ENCODE results near the gene TXNDC11. TPM values are rescaled to one million over a fixed set of nuclear protein-coding genes. Genes with fewer than 3 reads are reported as not detected.
"Not testable (repeated sequence)": the region's sequence is repeated elsewhere in the genome, so short reads cannot be mapped to it uniquely, and the experiment has no call there.

TXNDC11 gene, protein sequence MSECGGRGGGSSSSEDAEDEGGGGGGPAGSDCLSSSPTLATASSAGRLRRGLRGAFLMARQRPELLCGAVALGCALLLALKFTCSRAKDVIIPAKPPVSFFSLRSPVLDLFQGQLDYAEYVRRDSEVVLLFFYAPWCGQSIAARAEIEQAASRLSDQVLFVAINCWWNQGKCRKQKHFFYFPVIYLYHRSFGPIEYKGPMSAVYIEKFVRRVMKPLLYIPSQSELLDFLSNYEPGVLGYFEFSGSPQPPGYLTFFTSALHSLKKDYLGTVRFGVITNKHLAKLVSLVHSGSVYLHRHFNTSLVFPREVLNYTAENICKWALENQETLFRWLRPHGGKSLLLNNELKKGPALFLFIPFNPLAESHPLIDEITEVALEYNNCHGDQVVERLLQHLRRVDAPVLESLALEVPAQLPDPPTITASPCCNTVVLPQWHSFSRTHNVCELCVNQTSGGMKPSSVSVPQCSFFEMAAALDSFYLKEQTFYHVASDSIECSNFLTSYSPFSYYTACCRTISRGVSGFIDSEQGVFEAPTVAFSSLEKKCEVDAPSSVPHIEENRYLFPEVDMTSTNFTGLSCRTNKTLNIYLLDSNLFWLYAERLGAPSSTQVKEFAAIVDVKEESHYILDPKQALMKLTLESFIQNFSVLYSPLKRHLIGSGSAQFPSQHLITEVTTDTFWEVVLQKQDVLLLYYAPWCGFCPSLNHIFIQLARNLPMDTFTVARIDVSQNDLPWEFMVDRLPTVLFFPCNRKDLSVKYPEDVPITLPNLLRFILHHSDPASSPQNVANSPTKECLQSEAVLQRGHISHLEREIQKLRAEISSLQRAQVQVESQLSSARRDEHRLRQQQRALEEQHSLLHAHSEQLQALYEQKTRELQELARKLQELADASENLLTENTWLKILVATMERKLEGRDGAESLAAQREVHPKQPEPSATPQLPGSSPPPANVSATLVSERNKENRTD
- polyA plus RNA-seq (2013, experiment 1 of 2) = 22.1 TPM
- 17.1 TPM for polyA plus RNA-seq (2013, experiment 2 of 2)

- Histone ChIP-seq H3K4me3 (ENCODE audit: extremely low read depth, insufficient read depth, low read length, poor library complexity, severe bottlenecking) (peak within 1 kb of the TSS; percentile 76), H3K9me3 (ENCODE audit: control insufficient read depth, low read length) (no peaks in the 10 kb centered on the region), H3K4me1 (ENCODE audit: control insufficient read depth, insufficient read depth, low read length, poor library complexity, severe bottlenecking) (no peaks in the 10 kb centered on the region), H3K36me3 (ENCODE audit: control insufficient read depth, insufficient read depth, low read length) (peaks cover 18% of the 10 kb centered on the region), H3K27ac (ENCODE audit: low read depth, low read length, severe bottlenecking) (peak within 1 kb of the TSS; percentile 92)
- 0% methylated on average over 60 to 68 of the region's 96 CpGs for WGBS, 2 experiments (ENCODE audit: insufficient coverage in 2 of 2)
Observed at GRCh38 chr16:11742536-11743307, at the start of gene TXNDC11. Gene TXNDC11 (minus strand): TSS chr16:11742857. CDS start chr16:11742730, 127 bp downstream.

GRCh38 chr16:11791144-11791828 lies 48.6 kb upstream of the TXNDC11 start:
- 93 to 95% methylated on average over 5 of the region's 8 CpGs for WGBS, 2 experiments (ENCODE audit: insufficient coverage in 2 of 2)
- peaks cover 26% of the 10 kb centered on the region for H3K4me1 ChIP-seq (ENCODE audit: control insufficient read depth, insufficient read depth, low read length, poor library complexity, severe bottlenecking)
- no peak overlapping the region for H3K4me3 ChIP-seq (ENCODE audit: extremely low read depth, insufficient read depth, low read length, poor library complexity, severe bottlenecking)
- no peak overlapping the region for H3K27ac ChIP-seq (ENCODE audit: low read depth, low read length, severe bottlenecking)
- H3K36me3 ChIP-seq (ENCODE audit: control insufficient read depth, insufficient read depth, low read length) = peaks cover 48% of the 10 kb centered on the region
- H3K9me3 ChIP-seq (ENCODE audit: control insufficient read depth, low read length) = no peaks in the 10 kb centered on the region

DNA sequence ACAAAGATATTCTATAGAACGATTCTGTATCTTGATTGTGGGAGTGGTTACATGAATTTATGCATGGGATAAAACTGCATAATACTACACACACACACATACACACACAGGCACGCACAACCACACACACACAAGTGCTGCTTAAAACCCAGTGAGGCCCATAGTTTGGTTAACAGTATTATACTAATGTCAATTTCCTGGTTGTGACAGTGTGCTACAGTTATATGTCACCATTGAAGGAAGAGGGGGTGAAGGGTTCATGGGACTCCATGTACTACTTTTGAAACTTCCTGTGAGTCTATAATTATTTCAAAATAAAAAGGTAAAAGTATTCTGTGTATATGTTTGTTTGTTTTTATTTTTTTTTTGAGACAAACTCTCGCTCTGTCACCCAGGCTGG lies 46.3 kb upstream of the TXNDC11 start:
- Histone ChIP-seq H3K4me3 (ENCODE audit: extremely low read depth, insufficient read depth, low read length, poor library complexity, severe bottlenecking) (no peak overlapping the region), H3K9me3 (ENCODE audit: control insufficient read depth, low read length) (no peaks in the 10 kb centered on the region), H3K36me3 (ENCODE audit: control insufficient read depth, insufficient read depth, low read length) (peaks cover 36% of the 10 kb centered on the region), H3K27ac (ENCODE audit: low read depth, low read length, severe bottlenecking) (no peak overlapping the region), H3K4me1 (ENCODE audit: control insufficient read depth, insufficient read depth, low read length, poor library complexity, severe bottlenecking) (peaks cover 19% of the 10 kb centered on the region)
- WGBS, 2 experiments (ENCODE audit: insufficient coverage in 2 of 2) = 100% methylated on average over 1 of the region's 3 CpGs

- H3K4me1 ChIP-seq (ENCODE audit: control insufficient read depth, insufficient read depth, low read length, poor library complexity, severe bottlenecking) = peaks cover 29% of the 10 kb centered on the region
- WGBS, 2 experiments (ENCODE audit: insufficient coverage in 2 of 2) = 95 to 98% methylated on average over 9 to 11 of the region's 13 CpGs
Observed at GRCh38 chr16:11784980-11785599, 42.4 kb upstream of the TXNDC11 start.

GRCh38 chr16:11784381-11784780 lies 41.7 kb upstream of the TXNDC11 start:
- not testable (repeated sequence) for H3K9me3 ChIP-seq (ENCODE audit: control insufficient read depth, low read length); H3K4me3 ChIP-seq (ENCODE audit: extremely low read depth, insufficient read depth, low read length, poor library complexity, severe bottlenecking); H3K27ac ChIP-seq (ENCODE audit: low read depth, low read length, severe bottlenecking)
- 85% methylated on average over 4 of the region's 6 CpGs; no CpG with 5 or more reads in 1 of the 2 experiments for WGBS, 2 experiments (ENCODE audit: insufficient coverage in 2 of 2)
- Histone ChIP-seq H3K4me1 (ENCODE audit: control insufficient read depth, insufficient read depth, low read length, poor library complexity, severe bottlenecking) (peaks cover 29% of the 10 kb centered on the region), H3K36me3 (ENCODE audit: control insufficient read depth, insufficient read depth, low read length) (peaks cover 40% of the 10 kb centered on the region)

More at GRCh38 chr16:11784980-11785599, 42.4 kb upstream of the TXNDC11 start:
- not testable (repeated sequence) for H3K4me3 ChIP-seq (ENCODE audit: extremely low read depth, insufficient read depth, low read length, poor library complexity, severe bottlenecking); H3K9me3 ChIP-seq (ENCODE audit: control insufficient read depth, low read length); H3K27ac ChIP-seq (ENCODE audit: low read depth, low read length, severe bottlenecking)
- peaks cover 38% of the 10 kb centered on the region for H3K36me3 ChIP-seq (ENCODE audit: control insufficient read depth, insufficient read depth, low read length)

- no peak overlapping the region for H3K27ac ChIP-seq (ENCODE audit: low read depth, low read length, severe bottlenecking)
- H3K4me3 ChIP-seq (ENCODE audit: extremely low read depth, insufficient read depth, low read length, poor library complexity, severe bottlenecking) = no peak overlapping the region
- peaks cover 43% of the 10 kb centered on the region for H3K36me3 ChIP-seq (ENCODE audit: control insufficient read depth, insufficient read depth, low read length)
- H3K9me3 ChIP-seq (ENCODE audit: control insufficient read depth, low read length) = no peaks in the 10 kb centered on the region
- H3K4me1 ChIP-seq (ENCODE audit: control insufficient read depth, insufficient read depth, low read length, poor library complexity, severe bottlenecking) = peaks cover 29% of the 10 kb centered on the region
Observed at GRCh38 chr16:11784038-11784369, 41.3 kb upstream of the TXNDC11 start.

DNA sequence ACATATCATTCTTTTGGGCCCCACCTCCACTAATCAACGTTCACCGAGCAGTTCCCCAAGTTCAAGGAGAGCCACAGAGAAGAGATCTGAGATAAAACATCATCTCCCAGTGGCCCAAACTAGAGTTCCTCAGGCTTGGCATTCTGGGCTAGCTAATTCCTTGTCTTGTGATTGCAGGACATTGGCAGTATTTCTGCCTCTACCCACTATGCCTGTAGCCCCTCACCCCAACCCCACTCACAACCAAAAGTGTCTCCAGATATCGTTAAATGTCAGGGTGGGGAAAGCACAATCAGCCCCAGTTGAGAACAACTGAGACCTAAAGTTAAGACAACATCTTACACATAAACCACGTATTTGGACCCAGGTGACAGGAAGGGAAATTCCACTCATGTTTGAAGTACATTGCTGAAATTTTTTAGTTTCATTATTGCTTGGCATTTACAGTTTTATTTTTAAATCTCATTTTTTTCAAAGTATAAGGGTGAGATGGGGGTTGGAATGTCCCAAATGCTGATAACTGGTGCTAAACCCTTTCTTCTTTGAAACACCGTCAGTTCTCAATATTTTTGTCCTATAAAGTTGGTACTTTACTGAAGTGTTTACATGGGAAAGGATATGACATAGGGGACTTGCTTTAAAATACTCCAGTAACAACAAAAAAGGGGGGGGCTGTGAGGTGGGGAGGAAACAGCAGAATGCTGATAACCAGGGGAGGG lies 40.8 kb upstream of the TXNDC11 start:
- Histone ChIP-seq H3K27ac (ENCODE audit: low read depth, low read length, severe bottlenecking) (peak overlapping the region; percentile 17), H3K36me3 (ENCODE audit: control insufficient read depth, insufficient read depth, low read length) (peaks cover 48% of the 10 kb centered on the region), H3K9me3 (ENCODE audit: control insufficient read depth, low read length) (no peaks in the 10 kb centered on the region), H3K4me3 (ENCODE audit: extremely low read depth, insufficient read depth, low read length, poor library complexity, severe bottlenecking) (no peak overlapping the region), H3K4me1 (ENCODE audit: control insufficient read depth, insufficient read depth, low read length, poor library complexity, severe bottlenecking) (peaks cover 29% of the 10 kb centered on the region)
- WGBS, 2 experiments (ENCODE audit: insufficient coverage in 2 of 2) = 79% methylated on average over 2 of the region's 5 CpGs; no CpG with 5 or more reads in 1 of the 2 experiments

DNA sequence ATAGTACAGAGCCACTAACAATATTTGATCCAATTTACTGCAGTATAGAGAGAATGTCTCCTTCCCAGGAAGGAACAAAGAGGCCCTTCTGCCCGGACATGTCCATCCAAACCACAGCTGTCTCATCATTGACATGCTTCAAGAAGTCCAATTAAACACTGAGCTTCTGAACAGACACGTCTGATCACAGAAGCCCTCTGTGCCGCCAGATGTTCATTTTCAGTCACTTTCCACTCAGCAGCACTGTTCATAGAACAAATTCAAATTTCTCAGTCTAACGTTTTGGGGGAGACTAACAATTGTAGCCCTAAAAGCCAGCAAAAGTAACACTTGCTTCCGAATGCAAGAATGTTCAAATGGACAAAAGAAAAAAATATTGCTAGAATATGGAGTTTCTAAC lies 39.1 kb upstream of the TXNDC11 start:
- peaks cover 59% of the 10 kb centered on the region for H3K36me3 ChIP-seq (ENCODE audit: control insufficient read depth, insufficient read depth, low read length)
- 90 to 94% methylated on average over 3 of the region's 5 CpGs for WGBS, 2 experiments (ENCODE audit: insufficient coverage in 2 of 2)
- H3K27ac ChIP-seq (ENCODE audit: low read depth, low read length, severe bottlenecking) = peak overlapping the region; percentile 59
- peaks cover 29% of the 10 kb centered on the region for H3K4me1 ChIP-seq (ENCODE audit: control insufficient read depth, insufficient read depth, low read length, poor library complexity, severe bottlenecking)
- no peak overlapping the region for H3K4me3 ChIP-seq (ENCODE audit: extremely low read depth, insufficient read depth, low read length, poor library complexity, severe bottlenecking)
- H3K9me3 ChIP-seq (ENCODE audit: control insufficient read depth, low read length) = no peaks in the 10 kb centered on the region

- H3K9me3 ChIP-seq (ENCODE audit: control insufficient read depth, low read length) = no peaks in the 10 kb centered on the region
- no peak overlapping the region for H3K4me3 ChIP-seq (ENCODE audit: extremely low read depth, insufficient read depth, low read length, poor library complexity, severe bottlenecking)
- H3K27ac ChIP-seq (ENCODE audit: low read depth, low read length, severe bottlenecking) = no peak overlapping the region
- peaks cover 29% of the 10 kb centered on the region for H3K4me1 ChIP-seq (ENCODE audit: control insufficient read depth, insufficient read depth, low read length, poor library complexity, severe bottlenecking)
- 92 to 100% methylated on average over 2 to 4 of the region's 4 CpGs for WGBS, 2 experiments (ENCODE audit: insufficient coverage in 2 of 2)
- H3K36me3 ChIP-seq (ENCODE audit: control insufficient read depth, insufficient read depth, low read length) = peaks cover 65% of the 10 kb centered on the region
Observed at GRCh38 chr16:11780991-11781680, 38.5 kb upstream of the TXNDC11 start.
